Inferior parietal cortex (tissue), 1 donor: ENCODE data around the gene S100A16.
"Not testable (repeated sequence)": the region's sequence is repeated elsewhere in the genome, so short reads cannot be mapped to it uniquely, and the experiment has no call there.

Source experiments
- DNase-seq: peaks from one replicate; pipeline ENCODE4 v3.0.0-alpha.2; 2016; ENCODE audit errors: extremely low spot score

The S100A16 gene

DNA sequence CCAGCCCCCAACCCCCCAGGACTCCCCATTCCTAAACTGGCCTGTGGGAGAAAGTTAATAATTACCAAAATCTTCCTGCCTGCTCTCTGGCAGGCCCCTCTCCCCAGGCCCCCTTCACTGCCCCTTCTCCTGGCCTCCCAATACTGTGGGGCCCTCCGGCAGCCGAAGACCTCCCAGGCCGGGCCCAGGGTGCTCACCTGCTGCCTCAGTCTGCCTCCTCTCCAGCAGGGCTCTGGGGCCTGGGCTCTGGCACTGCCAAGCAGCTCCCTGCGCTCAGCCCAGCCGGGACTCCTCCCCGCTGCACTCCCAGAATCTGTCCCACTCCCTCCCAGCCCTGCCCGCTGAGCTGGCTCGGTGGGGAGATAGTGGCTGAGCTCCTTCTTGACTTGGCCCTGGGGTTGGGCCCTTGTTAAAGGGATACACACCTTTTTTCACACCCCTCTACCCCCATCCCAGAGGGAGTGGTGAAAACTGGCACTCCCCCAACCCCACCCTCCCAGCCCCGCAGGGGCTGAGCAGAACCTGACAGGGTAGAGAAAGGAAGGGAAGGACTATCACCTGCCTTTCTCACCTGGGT, at the start of gene S100A16:
Gene S100A16 (minus strand): TSS at position 383 of the 577 bp plus-strand sequence. CDS start 4,986 bp downstream, outside the sequence.
- no peak for DNase-seq

GRCh38 chr1:153662269-153662668, 49.3 kb upstream of the S100A16 start:
- DNase-seq: no peak

DNA sequence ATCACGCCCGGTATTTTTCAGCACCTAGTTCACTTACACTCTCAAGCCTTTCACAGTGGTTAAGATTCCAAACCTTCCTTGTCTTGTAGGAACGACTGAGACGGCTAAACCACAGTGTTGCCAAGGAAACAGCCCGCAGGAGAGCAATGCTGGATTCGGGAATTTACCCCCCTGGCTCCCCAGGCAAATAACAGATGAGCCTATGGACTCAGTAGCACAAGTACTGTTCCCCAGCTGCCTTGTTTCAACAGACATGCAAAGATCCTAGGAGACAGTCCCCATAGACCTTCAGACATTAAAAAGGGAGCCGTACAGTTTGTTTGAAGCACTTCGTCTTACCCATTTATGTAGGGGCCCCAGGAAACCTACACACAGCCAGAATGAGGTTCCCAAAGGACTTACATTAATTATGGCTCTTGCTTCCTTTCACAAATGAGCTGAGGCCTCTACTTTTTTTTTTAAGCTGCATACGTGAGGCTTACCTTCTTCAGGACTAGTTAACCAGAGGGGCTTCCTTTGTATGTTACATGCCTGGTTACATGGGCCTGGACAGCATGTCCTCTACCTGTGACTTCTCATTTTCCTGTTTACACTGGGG, 48.3 kb upstream of the S100A16 start:
- no peak for DNase-seq

GRCh38 chr1:153659656-153660055, 46.7 kb upstream of the S100A16 start:
- DNase-seq: no peak

GRCh38 chr1:153659175-153659534, 46.2 kb upstream of the S100A16 start:
- DNase-seq: no peak

DNA sequence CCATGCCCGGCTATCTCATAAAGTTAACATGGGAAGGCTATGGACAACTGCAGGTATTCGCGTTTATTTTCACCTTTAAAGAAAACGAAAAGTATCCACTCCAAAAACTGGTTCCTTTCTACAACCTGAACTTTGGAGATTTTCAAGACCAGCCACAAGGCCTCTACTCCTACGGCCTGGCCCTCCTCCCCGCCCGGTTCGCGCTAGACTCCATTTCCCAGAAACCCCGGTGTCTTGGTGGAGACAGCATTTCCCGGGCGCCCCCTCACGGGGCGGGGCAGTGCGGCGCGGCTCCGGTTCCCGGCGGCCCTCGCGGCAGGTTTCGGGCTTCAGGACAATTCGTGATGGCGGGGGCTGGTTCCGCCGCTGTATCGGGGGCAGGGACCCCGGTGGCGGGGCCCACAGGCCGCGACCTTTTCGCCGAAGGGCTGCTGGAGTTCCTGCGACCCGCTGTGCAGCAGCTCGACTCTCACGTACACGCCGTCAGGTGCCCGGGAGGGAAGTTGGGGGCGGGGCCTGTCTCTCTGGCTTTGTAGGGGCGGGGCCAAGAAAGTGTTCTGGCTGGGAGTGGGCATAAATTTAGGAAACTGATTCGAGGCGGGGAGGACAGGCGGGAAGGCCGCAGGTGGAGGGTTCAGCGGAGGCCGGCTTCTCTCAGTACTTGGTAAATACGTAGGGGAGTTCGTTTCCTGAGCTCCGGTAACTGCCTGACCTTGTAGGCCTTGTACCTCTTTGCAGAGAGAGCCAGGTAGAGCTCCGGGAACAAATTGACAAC, 45.6 kb upstream of the S100A16 start, which contains the start of gene SNAPIN:
Gene SNAPIN (plus strand): TSS at position 304 of the 775 bp plus-strand sequence. CDS start 41 bp downstream, at position 345.
- DNase-seq: peak; percentile 90

- no peak for DNase-seq
These were observed 42.4 kb upstream of the S100A16 start for GRCh38 chr1:153655333-153655732.

DNA sequence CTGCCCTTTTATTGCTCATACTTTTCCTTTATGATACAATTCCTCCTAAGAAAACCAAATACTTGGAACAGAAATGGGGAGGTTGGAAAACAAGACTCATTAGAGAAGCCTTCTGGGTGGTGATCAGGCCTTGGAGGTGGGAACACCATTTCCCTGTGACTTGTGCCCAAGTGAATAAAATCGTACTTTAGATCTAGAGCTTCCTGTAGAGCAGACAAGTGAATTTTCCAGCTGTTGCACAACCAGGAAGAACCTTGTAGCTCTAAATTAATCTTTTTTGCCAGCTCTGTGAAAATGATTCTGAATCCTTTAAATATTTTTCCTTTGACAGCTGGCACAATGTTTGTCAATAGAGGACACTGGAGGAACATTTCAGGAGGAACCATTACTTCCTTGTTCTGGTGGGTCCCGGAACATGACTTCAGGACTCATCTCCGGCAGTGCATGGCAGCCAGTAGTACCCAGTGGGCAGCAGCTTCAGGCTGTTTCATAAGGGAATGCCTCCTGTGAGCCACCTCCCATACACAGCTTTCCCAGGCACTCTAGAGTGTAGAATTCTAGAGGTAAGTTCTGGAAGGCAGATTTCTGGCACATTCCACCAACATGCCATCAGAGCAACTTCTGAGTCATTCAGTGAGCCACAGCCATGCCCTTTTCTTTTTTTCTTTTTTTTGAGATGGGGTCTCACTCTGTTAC, 40.0 kb upstream of the S100A16 start:
- no peak for DNase-seq

DNA sequence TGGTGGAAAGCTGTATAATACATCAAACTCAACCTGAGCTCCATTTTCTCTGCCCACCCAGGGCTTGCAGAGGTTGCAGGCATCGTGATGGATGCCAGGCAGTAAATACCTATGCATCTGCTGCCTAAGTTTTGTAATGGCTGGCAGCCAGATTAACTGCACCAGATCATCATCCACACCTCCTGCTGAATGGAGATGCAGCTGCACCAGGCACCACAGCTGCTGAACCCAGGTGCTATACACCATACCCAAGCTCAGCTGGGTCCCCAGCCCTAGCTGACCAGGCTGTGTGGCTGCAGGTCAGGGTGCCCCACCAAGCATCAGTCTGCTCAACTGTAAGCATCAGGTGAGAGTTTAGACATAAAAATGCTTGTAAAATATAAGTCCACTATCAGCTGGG, 38.8 kb upstream of the S100A16 start:
- DNase-seq: no peak

DNA sequence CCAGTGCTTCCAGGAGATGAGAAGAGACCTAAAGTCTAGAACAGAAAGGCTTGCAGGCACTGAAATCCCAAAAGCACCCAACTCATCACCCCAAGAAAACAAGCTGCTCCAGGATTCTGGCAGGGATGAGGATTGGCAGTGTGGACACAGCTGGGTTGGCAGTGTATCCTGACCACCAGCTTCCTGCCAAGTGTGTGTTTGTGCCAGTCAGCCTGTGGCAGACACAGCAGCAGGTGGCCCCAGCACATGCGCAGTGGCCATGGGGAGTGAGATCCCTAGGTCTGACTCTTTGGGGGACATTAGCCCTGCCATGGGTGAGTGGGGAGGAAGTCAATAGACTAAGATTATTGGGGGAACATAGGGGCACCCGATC, 36.9 kb upstream of the S100A16 start:
- peak; percentile 70 for DNase-seq

DNA sequence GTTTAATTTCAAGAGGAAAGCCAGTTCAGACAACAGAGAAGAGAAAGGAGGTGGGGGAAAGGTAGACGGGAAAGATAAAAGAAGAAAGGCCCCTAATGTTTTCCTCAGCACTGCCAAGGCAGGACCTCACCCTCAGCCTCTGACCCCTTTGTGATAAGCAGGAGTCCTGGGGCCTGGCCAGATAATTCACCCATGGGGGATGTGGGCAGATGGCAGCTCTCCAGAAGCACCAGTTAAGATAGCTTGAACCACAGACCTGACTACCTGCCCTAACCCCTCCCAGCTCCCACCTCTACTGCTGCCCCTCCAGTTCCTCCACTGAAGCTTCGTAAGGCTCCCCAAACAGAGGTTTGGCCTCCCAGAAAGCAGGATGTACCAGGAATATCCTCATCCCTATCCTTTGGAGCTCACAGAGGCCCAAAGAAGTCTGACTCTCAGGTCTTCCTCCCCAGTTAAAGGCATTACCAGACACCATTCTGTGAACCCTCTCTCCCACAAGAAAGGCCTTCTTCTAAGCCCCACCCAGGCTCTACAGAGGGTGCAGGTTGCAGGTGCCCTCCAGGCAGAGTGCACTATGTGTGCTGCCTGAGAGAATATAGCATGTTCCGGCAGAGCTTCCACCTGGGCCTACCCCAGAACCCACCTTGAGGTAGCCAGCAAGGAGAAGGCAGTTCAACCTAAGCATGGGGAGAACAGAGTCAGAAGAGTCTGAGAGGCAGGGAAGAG, 36.4 kb upstream of the S100A16 start:
- no peak for DNase-seq

- DNase-seq: no peak
These were observed 35.2 kb upstream of the S100A16 start for GRCh38 chr1:153648000-153648643.

DNA sequence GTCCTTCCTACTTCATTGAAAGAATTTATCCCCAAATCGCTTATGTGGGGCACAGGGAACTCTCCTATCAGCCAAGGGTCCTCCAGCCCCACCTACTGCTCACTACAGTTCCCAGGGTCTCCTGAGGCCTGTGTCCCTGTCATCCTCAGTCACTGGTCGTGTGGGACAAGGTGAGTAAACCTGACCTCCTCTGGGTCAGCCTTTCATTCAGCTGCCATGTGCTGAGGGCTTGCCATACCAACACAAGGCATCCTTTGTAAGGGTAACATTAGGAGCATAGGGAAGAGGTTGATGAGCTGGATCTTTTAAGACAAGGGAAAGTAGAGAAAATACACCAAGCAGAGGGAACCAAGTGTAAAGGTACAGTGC, 34.4 kb upstream of the S100A16 start:
- DNase-seq: no peak

DNA sequence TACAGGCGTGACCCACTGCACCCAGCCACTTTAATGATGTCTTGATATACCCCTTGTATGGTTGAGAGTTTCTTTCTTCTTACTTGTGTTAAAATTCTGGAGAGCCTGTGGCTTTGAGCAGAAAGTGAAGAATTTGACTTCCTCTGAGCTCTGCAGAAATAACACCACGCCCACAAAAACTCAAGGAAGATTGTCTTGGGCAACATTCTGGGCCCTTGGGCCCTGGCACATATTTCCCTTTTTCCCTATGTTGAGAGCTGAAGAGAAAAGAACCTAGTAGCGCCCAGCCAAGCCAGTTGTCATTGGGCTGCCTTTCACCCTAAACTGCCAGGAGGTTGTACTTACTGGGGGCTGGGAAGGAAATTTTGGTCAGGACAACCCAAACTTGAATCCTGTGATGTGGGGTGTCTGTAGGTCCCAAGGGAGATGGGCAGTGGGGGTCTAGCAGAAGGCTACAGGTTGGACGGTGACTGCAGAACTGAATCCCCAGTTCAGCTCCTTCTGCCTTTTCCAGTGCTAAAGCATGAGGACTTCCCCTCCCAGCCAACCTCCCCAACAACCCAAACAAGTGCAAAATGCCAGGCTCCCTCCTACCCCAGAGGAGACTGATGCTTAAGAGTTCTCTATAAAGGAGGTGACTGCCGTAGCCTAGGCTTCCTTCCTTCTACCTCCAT, 33.9 kb upstream of the S100A16 start:
- DNase-seq: no peak

GRCh38 chr1:153643816-153644215, 30.9 kb upstream of the S100A16 start:
- no peak for DNase-seq

- no peak for DNase-seq
These were observed 30.2 kb upstream of the S100A16 start for GRCh38 chr1:153643100-153643499.

- no peak for DNase-seq
These were observed 29.2 kb upstream of the S100A16 start for GRCh38 chr1:153642161-153642560.

DNA sequence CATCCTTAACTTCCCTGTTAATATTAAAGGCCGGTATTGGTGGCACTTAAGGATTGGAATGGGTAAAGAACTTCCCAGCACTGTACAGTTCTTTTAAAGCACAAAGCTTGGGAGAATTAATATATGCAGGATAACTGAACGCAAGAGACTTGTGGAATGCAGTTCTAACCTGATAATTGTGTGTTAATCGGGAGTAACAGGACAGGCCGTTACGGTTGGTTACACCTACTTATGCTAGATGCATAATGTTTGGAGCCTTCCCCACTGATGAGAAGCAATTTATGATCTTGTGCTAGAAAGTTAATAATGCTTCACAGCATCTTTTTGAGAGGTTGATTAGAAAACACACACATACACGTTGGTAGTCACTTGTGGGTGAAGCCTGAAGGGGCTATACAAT, 27.9 kb upstream of the S100A16 start:
- no peak for DNase-seq

DNA sequence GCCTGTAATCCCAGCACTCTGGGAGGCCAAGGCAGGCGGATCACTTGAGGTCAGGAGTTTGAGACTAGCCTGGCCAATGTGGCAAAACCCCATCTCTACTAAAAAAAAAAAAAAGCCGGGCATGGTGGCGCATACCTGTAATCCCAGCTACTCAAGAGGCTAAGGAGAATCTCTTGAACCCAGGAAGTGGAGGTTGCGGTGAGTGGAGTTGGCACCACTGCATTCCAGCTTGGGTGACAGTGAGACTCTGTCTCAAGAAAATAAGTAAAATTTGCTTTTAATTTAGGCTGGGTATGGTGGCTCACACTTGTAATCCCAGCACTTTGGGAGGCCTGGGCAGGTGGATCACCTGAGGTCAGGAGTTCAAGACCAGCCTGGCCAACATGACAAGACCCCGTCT, 27.3 kb upstream of the S100A16 start:
- DNase-seq: not testable (repeated sequence)

DNA sequence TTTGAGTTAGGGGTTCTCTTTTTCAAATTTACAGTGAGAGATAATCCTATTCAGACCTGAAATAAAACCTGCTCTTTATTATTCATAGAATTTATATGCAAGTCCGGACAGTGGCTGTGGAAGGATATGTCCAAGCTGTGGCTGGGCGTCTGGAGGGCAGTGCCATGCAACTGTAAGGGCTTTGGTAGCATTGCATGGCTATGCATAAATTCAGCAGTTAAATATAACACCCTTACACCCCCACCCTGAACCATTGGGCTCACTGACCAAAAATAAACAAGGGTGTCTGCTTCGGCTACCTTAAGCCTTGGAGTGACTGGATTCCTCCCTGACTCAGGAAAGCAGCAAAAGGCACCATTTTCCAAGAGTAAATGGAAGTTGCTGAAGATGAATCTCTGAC, 26.3 kb upstream of the S100A16 start:
- DNase-seq: no peak

- no peak for DNase-seq
These were observed 25.3 kb upstream of the S100A16 start for GRCh38 chr1:153638261-153638660.
